Measurements from ENCODE around the gene CADM1. TPM values are rescaled to one million over a fixed set of nuclear protein-coding genes. Genes with fewer than 3 reads are reported as not detected.

The CADM1 gene
- total and polyA plus RNA-seq, 2 experiments from 2014 or later: 48.4 to 54.3 TPM

DNA sequence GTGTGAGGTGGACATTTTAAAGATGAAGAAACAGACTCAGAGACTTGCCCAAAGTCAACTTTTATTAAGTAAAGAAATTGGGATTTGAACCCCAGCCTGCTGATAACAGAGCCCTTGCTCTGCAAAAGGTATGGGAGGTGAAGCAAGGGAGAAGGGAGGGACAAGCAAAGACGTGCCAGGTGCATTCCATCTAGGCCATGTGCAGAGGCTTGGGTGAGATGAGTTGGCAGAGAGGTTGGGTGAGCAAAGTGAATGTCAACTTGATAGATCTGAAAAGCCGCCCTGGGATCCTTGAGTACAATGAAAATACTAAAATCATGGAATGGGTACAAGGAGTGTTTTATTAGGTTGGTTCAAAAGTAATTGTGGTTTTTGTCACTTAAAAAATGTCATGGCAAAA lies 341.3 kb downstream of the CADM1 start:
- H3K4me2 ChIP-seq: no peak overlapping the region

DNA sequence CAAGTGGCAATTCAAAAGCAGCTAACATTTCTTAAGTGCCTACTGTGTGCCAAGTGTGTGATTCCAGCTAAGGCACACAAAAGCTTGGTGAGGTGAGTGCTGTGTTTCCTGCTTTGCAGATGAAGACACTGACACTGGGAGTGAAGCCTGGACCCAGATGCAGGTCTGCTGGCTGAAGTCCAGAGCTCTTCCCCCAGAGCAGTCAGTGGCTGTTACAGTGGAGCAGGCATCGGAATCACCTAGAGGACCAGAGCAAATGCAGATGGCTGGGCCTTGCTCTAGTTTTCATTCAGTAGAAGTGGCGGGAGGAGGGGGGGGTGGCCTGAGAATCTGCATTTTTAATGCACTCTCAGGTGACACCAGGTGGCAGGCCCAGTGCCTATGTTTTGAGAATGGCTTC lies 342.3 kb downstream of the CADM1 start:
- no peak for DNase-seq (ENCODE audit: low spot score)

More for the DNA sequence above, 341.3 kb downstream of the CADM1 start:
- TF ChIP-seq EZH2 (IDR thresholded peaks at IDR 0.05; ENCODE audit: borderline replicate concordance) (no peak), EZH2phosphoT487 (IDR thresholded peaks at IDR 0.05; ENCODE audit: low read depth, severe bottlenecking, unreplicated experiment) (no peak)
- TF ChIP-seq, protein P1, sequence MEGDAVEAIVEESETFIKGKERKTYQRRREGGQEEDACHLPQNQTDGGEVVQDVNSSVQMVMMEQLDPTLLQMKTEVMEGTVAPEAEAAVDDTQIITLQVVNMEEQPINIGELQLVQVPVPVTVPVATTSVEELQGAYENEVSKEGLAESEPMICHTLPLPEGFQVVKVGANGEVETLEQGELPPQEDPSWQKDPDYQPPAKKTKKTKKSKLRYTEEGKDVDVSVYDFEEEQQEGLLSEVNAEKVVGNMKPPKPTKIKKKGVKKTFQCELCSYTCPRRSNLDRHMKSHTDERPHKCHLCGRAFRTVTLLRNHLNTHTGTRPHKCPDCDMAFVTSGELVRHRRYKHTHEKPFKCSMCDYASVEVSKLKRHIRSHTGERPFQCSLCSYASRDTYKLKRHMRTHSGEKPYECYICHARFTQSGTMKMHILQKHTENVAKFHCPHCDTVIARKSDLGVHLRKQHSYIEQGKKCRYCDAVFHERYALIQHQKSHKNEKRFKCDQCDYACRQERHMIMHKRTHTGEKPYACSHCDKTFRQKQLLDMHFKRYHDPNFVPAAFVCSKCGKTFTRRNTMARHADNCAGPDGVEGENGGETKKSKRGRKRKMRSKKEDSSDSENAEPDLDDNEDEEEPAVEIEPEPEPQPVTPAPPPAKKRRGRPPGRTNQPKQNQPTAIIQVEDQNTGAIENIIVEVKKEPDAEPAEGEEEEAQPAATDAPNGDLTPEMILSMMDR (IDR thresholded peaks at IDR 0.05; ENCODE audit: poor library complexity): no peak
- no peaks in the 10 kb centered on the region for H3K79me2 ChIP-seq
- H3K27ac ChIP-seq: no peak overlapping the region
- no peaks in the 10 kb centered on the region for H4K20me1 ChIP-seq (ENCODE audit: insufficient read depth, poor library complexity, severe bottlenecking)
- WGBS (ENCODE audit: low lambda C conversion rate, missing lambda C conversion rate): 88% methylated on average over 2 of the region's 2 CpGs
- no peak overlapping the region for H3K4me3 ChIP-seq
- no peaks in the 10 kb centered on the region for H3K36me3 ChIP-seq (replicated peaks; ENCODE audit: insufficient read depth, low read depth)
- no peaks in the 10 kb centered on the region for H3K9me2 ChIP-seq (replicated peaks; ENCODE audit: insufficient read depth)
- no peak overlapping the region for H2AFZ ChIP-seq
- peaks cover 18% of the 10 kb centered on the region for H3K27me3 ChIP-seq
- H3K4me1 ChIP-seq (ENCODE audit: insufficient read depth): no peaks in the 10 kb centered on the region
- no peaks in the 10 kb centered on the region for H3K9me3 ChIP-seq (ENCODE audit: low read depth)
- no peak for DNase-seq (ENCODE audit: low spot score)

DNA sequence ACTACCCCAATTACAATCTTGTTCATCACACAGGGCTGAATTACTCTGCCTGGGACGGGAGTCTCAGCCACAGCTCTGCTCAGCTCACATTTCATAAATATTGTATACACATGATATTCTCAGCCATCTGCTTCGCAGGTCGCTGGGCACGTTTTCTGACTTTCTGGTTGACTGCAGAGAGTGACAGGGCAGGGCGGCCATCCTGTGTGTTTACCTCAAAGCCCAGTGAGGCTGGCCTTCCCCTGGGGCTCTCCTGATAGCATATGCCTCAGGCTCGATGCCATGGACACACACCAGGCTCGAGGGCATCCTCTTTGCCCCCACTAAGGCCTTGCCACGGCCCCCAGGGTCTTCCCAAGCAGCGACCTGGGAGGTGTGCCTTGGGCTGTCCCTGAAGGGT lies 345.0 kb downstream of the CADM1 start:
- TF ChIP-seq EZH2phosphoT487 (IDR thresholded peaks at IDR 0.05; ENCODE audit: low read depth, severe bottlenecking, unreplicated experiment) (no peak), EZH2 (IDR thresholded peaks at IDR 0.05; ENCODE audit: borderline replicate concordance) (no peak)
- TF ChIP-seq, protein P1 (IDR thresholded peaks at IDR 0.05; ENCODE audit: poor library complexity): no peak
- WGBS (ENCODE audit: low lambda C conversion rate, missing lambda C conversion rate): 84% methylated on average over 9 of the region's 9 CpGs
- Histone ChIP-seq H3K36me3 (replicated peaks; ENCODE audit: insufficient read depth, low read depth) (no peaks in the 10 kb centered on the region), H4K20me1 (ENCODE audit: insufficient read depth, poor library complexity, severe bottlenecking) (no peaks in the 10 kb centered on the region), H3K27ac (no peak overlapping the region), H3K9me3 (ENCODE audit: low read depth) (no peaks in the 10 kb centered on the region), H2AFZ (no peak overlapping the region), H3K27me3 (peaks cover 8% of the 10 kb centered on the region), H3K4me3 (no peak overlapping the region), H3K79me2 (no peaks in the 10 kb centered on the region), H3K4me2 (no peak overlapping the region), H3K9me2 (replicated peaks; ENCODE audit: insufficient read depth) (no peaks in the 10 kb centered on the region), H3K4me1 (ENCODE audit: insufficient read depth) (peaks cover 4% of the 10 kb centered on the region)
- no peak for DNase-seq (ENCODE audit: low spot score)

More for the DNA sequence above, 342.3 kb downstream of the CADM1 start:
- Histone ChIP-seq H3K4me2 (no peak overlapping the region), H3K9me3 (ENCODE audit: low read depth) (no peaks in the 10 kb centered on the region), H3K36me3 (replicated peaks; ENCODE audit: insufficient read depth, low read depth) (no peaks in the 10 kb centered on the region), H3K27ac (no peak overlapping the region), H3K9me2 (replicated peaks; ENCODE audit: insufficient read depth) (no peaks in the 10 kb centered on the region), H3K4me1 (ENCODE audit: insufficient read depth) (no peaks in the 10 kb centered on the region), H3K27me3 (peaks cover 18% of the 10 kb centered on the region), H4K20me1 (ENCODE audit: insufficient read depth, poor library complexity, severe bottlenecking) (no peaks in the 10 kb centered on the region), H3K4me3 (no peak overlapping the region), H3K79me2 (no peaks in the 10 kb centered on the region), H2AFZ (no peak overlapping the region)
- TF ChIP-seq EZH2 (IDR thresholded peaks at IDR 0.05; ENCODE audit: borderline replicate concordance) (no peak), EZH2phosphoT487 (IDR thresholded peaks at IDR 0.05; ENCODE audit: low read depth, severe bottlenecking, unreplicated experiment) (no peak)
- TF ChIP-seq, protein P1 (IDR thresholded peaks at IDR 0.05; ENCODE audit: poor library complexity): no peak
- 84% methylated on average over 2 of the region's 2 CpGs for whole genome bisulfite sequencing (ENCODE audit: low lambda C conversion rate, missing lambda C conversion rate)

DNA sequence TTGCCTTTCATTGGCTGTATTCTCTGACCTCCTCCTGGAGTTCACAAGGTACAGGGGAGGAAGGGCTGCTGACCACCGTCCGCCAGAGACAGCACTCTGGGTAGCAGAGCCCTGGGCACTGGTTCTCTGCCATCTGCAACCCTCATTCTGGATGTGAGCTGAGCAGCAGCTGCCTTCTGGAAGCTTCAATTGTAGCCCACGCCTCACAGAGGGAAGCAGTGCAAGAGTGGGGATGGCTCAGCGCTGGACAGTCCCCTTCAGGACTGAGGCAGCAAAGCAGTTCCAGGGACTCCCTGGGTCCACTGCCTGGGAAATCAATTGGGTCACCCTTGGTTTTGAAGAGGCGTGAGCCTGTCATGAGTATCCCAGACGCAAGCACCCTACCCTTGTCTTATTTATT lies 346.2 kb downstream of the CADM1 start:
- 88% methylated on average over 6 of the region's 6 CpGs for WGBS (ENCODE audit: low lambda C conversion rate, missing lambda C conversion rate)
- Histone ChIP-seq H3K36me3 (replicated peaks; ENCODE audit: insufficient read depth, low read depth) (no peaks in the 10 kb centered on the region), H3K4me2 (no peak overlapping the region), H3K4me1 (ENCODE audit: insufficient read depth) (peaks cover 4% of the 10 kb centered on the region), H3K9me3 (ENCODE audit: low read depth) (no peaks in the 10 kb centered on the region), H2AFZ (no peak overlapping the region), H3K27me3 (peaks cover 8% of the 10 kb centered on the region), H3K27ac (no peak overlapping the region), H4K20me1 (ENCODE audit: insufficient read depth, poor library complexity, severe bottlenecking) (no peaks in the 10 kb centered on the region), H3K4me3 (no peak overlapping the region), H3K9me2 (replicated peaks; ENCODE audit: insufficient read depth) (no peaks in the 10 kb centered on the region), H3K79me2 (no peaks in the 10 kb centered on the region)
- no peak for DNase-seq (ENCODE audit: low spot score)
- no peak for TF ChIP-seq EZH2phosphoT487 (IDR thresholded peaks at IDR 0.05; ENCODE audit: low read depth, severe bottlenecking, unreplicated experiment)
- TF ChIP-seq EZH2 (IDR thresholded peaks at IDR 0.05; ENCODE audit: borderline replicate concordance): no peak
- TF ChIP-seq, protein P1 (IDR thresholded peaks at IDR 0.05; ENCODE audit: poor library complexity): no peak
